Keratinocyte (primary cell): ENCODE data around the gene AKNA.

ENCODE experiments used
- EZH2 ChIP-seq: IDR thresholded peaks from one replicate; pipeline ENCODE4 v1.6.1; 2012; ENCODE audit warnings: inconsistent platforms, mild to moderate bottlenecking, low read length, moderate library complexity
- TF ChIP-seq, protein P1 (sequence below), 3 experiments: IDR thresholded peaks in 1 of 3; conservative IDR thresholded peaks in 1 of 3; optimal IDR thresholded peaks in 1 of 3; 2 replicates in 2 of 3; 3 replicates in 1 of 3; pipeline versions ENCODE3 to v1.5.1; 2011; ENCODE audit warnings: low read length in 3 of 3, mild to moderate bottlenecking in 3 of 3, moderate library complexity in 2 of 3, control low read depth in 1 of 3, inconsistent platforms in 1 of 3; ENCODE audit not compliant: insufficient read depth in 2 of 3; ENCODE audit errors: extremely low read depth in 1 of 3

DNA sequence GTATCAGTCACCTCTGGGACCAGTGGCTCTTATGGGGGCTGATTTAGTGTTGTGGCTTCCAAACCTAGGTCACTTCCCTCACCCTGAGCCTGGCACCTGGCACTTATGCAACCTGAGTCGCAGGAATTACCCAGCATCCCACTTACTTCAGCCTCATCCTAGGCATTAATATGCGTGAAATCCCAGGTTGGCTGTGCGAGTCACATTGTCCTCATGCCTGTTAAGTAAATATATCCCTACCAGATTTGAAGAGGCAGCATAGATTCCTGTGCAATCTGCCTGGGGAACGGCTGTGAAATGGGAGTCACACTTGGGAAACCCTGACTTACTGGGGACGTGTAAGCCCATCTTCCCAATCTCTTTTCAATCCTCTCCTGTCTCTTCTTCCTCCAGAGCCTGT, 42.7 kb upstream of the AKNA start:
- TF ChIP-seq, protein P1, sequence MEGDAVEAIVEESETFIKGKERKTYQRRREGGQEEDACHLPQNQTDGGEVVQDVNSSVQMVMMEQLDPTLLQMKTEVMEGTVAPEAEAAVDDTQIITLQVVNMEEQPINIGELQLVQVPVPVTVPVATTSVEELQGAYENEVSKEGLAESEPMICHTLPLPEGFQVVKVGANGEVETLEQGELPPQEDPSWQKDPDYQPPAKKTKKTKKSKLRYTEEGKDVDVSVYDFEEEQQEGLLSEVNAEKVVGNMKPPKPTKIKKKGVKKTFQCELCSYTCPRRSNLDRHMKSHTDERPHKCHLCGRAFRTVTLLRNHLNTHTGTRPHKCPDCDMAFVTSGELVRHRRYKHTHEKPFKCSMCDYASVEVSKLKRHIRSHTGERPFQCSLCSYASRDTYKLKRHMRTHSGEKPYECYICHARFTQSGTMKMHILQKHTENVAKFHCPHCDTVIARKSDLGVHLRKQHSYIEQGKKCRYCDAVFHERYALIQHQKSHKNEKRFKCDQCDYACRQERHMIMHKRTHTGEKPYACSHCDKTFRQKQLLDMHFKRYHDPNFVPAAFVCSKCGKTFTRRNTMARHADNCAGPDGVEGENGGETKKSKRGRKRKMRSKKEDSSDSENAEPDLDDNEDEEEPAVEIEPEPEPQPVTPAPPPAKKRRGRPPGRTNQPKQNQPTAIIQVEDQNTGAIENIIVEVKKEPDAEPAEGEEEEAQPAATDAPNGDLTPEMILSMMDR (optimal IDR thresholded peaks at IDR 0.05 in 1 of 3, IDR thresholded peaks at IDR 0.05 in 1 of 3, conservative IDR thresholded peaks at IDR 0.05 in 1 of 3; ENCODE audit: extremely low read depth in 1 of 3, insufficient read depth in 2 of 3, low read length in 3 of 3): no peak
- no peak for TF ChIP-seq EZH2
